Mucosa of gallbladder (tissue), 1 donor: ENCODE data around the gene PDIK1L. TPM values are rescaled to one million over a fixed set of nuclear protein-coding genes. Genes with fewer than 3 reads are reported as not detected.
"Not testable (repeated sequence)": the region's sequence is repeated elsewhere in the genome, so short reads cannot be mapped to it uniquely, and the experiment has no call there.

Experiments
- DNase-seq: peaks from one replicate; pipeline ENCODE4 v3.0.0-alpha.2; 2020; ENCODE audit warnings: low spot score
- total RNA-seq: library from RNA; stranded (reverse); gene quantifications from one replicate; pipeline ENCODE4 v1.2.1, GENCODE V29; 2021
- donor health status: DM: no; HTN: no; CAD: no.

PDIK1L gene
- total RNA-seq, 1 donor from 2014 or later, result 19.0 TPM

DNA sequence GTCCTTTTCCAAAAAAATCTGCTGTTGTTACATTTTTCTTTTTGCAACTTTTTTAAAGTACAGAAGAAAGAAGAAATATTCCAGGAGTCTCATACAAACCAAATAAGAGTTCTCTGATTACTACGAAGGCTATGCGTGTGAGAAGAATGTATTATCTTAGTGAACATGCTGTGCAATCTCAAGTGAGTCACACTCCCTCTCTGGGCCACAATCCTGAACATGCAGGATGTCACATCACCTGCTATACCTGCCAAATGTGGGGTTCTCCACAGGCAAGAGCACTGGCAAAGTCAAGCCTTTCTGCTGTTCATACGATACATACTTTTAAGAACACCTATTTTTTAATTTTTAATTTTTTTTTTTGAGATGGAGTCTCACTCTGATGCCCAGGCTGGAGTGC lies 22.5 kb upstream of the PDIK1L start:
- no peak for DNase-seq

DNA sequence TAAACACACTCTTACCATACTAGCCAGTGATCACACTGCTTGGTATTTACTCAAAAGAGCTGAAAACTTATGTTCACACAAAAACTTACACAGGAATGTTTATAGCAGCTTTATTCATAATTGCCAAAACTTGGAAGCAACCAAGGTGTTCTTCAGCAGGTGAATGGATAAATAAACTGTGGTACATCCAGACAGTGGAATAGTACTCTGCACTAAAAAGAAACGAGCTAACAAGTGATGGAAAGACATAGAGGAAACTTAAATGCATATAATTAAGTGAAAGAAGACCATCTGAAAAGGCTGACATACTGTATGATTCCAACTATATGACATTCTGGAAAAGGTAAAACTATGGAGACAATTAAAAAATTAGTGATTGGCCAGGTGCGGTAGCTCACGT lies 20.7 kb upstream of the PDIK1L start:
- no peak for DNase-seq

GRCh38 chr1:26092422-26092821 lies 19.2 kb upstream of the PDIK1L start:
- DNase-seq, result no peak

GRCh38 chr1:26093569-26093968 lies 18.1 kb upstream of the PDIK1L start:
- not testable (repeated sequence) for DNase-seq

GRCh38 chr1:26094076-26094669 lies 17.5 kb upstream of the PDIK1L start:
- no peak for DNase-seq

GRCh38 chr1:26094677-26095383 lies 16.8 kb upstream of the PDIK1L start:
- DNase-seq, result no peak

GRCh38 chr1:26096471-26096870 lies 15.2 kb upstream of the PDIK1L start:
- no peak for DNase-seq

- no peak for DNase-seq
These were observed 13.9 kb upstream of the PDIK1L start for GRCh38 chr1:26097696-26098095.

- no peak for DNase-seq
These were observed 13.0 kb upstream of the PDIK1L start for GRCh38 chr1:26098602-26099001.

- no peak for DNase-seq
These were observed 11.8 kb upstream of the PDIK1L start for GRCh38 chr1:26099780-26100179.

DNA sequence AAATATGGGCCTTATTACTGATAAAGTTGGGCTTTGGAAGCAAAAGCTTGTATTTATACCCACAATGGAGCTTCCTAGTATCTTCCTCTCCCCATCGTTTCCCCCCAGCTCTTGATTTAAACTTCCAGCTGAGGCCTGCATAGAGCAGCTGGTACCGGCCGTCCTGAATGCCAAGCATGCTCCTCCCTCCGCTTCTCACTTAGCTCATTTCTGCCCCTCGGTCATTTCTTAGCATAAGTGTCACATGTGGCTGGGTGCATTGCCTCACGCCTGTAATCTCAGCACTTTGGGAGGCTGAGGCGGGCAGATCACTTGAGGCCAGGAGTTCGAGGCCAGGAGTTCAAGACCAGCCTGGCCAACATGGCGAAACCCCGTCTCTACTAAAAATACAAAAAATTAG lies 11.4 kb upstream of the PDIK1L start:
- DNase-seq, result not testable (repeated sequence)

GRCh38 chr1:26102119-26102518 lies 9.5 kb upstream of the PDIK1L start:
- DNase-seq, result no peak

DNA sequence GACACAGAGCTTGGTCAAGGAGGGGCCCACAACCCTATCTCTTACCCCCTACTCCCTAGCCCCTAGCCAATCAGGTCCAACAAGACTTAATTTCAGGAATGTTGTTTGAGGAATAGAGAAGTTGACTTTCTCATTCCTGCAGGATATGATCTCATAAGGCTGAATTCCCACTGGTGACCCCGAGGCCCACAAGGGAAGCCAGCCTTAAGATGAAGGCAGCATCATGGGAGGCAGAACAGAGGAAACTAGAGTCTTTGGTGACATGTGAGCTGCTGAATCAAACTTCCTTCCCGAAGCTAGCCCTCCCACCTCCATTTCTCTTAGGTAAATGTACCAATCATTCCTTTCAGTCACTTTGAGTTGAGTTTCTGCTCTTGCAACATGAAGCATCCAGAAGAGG lies 9.1 kb upstream of the PDIK1L start:
- no peak for DNase-seq

- not testable (repeated sequence) for DNase-seq
These were observed 6.4 kb upstream of the PDIK1L start for GRCh38 chr1:26105226-26105548.

- DNase-seq, result no peak
These were observed 2.1 kb upstream of the PDIK1L start for GRCh38 chr1:26109229-26110164.

- DNase-seq, result peak; percentile 79
These were observed 694 bp upstream of the PDIK1L start for GRCh38 chr1:26110731-26111529.

DNA sequence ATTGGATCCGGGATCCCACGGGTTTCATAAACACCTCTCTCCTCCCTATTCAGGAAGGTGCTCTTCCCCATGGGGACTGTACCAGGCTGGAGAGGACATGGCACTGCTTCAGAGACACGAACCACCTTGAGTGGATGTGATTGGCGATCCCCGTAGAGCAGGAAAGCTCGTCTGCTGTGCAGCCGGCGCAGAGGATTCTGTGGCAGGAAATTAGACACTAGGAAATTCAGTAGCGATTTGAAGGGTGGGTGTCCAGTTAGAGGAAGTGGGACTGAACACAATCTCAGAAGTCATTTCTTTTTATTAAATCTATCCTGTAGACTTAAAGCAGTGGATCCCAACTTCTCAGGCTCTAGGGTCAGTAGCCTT lies 767 bp downstream of the PDIK1L start:
- DNase-seq, result no peak

GRCh38 chr1:26114165-26114927 lies 2.7 kb downstream of the PDIK1L start:
- DNase-seq, result no peak

GRCh38 chr1:26119892-26120608 lies 8.4 kb downstream of the PDIK1L start:
- DNase-seq, result no peak
